Islet precursor cell (in vitro differentiated cells): ENCODE measurements around the gene KCNQ4.
A peak's percentile ranks its signal among the peaks of the same experiment; 100 is the strongest.

Experiments used
- DNase-seq: peaks from one replicate; pipeline ENCODE4 v3.0.0-alpha.2; 2018

KCNQ4 gene

GRCh38 chr1:40844079-40844478, 60.5 kb downstream of the KCNQ4 start:
- no peak for DNase-seq

- DNase-seq = no peak
Observed at GRCh38 chr1:40844887-40845878, 61.6 kb downstream of the KCNQ4 start.

GRCh38 chr1:40845895-40846294, 62.3 kb downstream of the KCNQ4 start:
- no peak for DNase-seq

- DNase-seq = no peak
Observed at GRCh38 chr1:40847023-40847745, 63.6 kb downstream of the KCNQ4 start.

- DNase-seq = peak; percentile 89
Observed at GRCh38 chr1:40848530-40849189, 65.1 kb downstream of the KCNQ4 start.

- DNase-seq = peak; percentile 79
Observed at GRCh38 chr1:40849801-40850592, 66.4 kb downstream of the KCNQ4 start.

GRCh38 chr1:40851643-40852042, 68.1 kb downstream of the KCNQ4 start:
- DNase-seq = no peak

- no peak for DNase-seq
Observed at GRCh38 chr1:40853113-40853884, 69.7 kb downstream of the KCNQ4 start.

- no peak for DNase-seq
Observed at GRCh38 chr1:40853885-40854170, 70.2 kb downstream of the KCNQ4 start.

- DNase-seq = no peak
Observed at GRCh38 chr1:40855513-40855912, 71.9 kb downstream of the KCNQ4 start.

GRCh38 chr1:40856116-40856515, 72.5 kb downstream of the KCNQ4 start:
- DNase-seq = no peak

GRCh38 chr1:40856656-40857302, 73.2 kb downstream of the KCNQ4 start:
- no peak for DNase-seq

- no peak for DNase-seq
Observed at GRCh38 chr1:40857737-40858136, 74.2 kb downstream of the KCNQ4 start.

GRCh38 chr1:40858856-40859416, 75.3 kb downstream of the KCNQ4 start:
- DNase-seq = no peak

GRCh38 chr1:40860706-40861223, 77.2 kb downstream of the KCNQ4 start:
- no peak for DNase-seq

GRCh38 chr1:40861224-40862003, 77.8 kb downstream of the KCNQ4 start:
- no peak for DNase-seq

GRCh38 chr1:40862008-40862863, 78.6 kb downstream of the KCNQ4 start, which contains the start of gene CITED4:
Gene CITED4, minus strand, starts transcription at chr1:40862363. Its CDS starts 236 bp downstream, at chr1:40862127.
- peak; percentile 98 for DNase-seq

GRCh38 chr1:40868051-40868723, 84.6 kb downstream of the KCNQ4 start:
- no peak for DNase-seq
